Hematopoietic multipotent progenitor cell treated with erythropoietin and hydrocortisone succinate and interleukin-3 and kit ligand, for 4 days (in vitro differentiated cells): ENCODE measurements around the gene BORCS8.
"Not testable (repeated sequence)": the region's sequence is repeated elsewhere in the genome, so short reads cannot be mapped to it uniquely, and the experiment has no call there.

ENCODE experiments used
- DNase-seq: peaks from one replicate; pipeline ENCODE4 v3.0.0-alpha.2; 2015

BORCS8 gene

DNA sequence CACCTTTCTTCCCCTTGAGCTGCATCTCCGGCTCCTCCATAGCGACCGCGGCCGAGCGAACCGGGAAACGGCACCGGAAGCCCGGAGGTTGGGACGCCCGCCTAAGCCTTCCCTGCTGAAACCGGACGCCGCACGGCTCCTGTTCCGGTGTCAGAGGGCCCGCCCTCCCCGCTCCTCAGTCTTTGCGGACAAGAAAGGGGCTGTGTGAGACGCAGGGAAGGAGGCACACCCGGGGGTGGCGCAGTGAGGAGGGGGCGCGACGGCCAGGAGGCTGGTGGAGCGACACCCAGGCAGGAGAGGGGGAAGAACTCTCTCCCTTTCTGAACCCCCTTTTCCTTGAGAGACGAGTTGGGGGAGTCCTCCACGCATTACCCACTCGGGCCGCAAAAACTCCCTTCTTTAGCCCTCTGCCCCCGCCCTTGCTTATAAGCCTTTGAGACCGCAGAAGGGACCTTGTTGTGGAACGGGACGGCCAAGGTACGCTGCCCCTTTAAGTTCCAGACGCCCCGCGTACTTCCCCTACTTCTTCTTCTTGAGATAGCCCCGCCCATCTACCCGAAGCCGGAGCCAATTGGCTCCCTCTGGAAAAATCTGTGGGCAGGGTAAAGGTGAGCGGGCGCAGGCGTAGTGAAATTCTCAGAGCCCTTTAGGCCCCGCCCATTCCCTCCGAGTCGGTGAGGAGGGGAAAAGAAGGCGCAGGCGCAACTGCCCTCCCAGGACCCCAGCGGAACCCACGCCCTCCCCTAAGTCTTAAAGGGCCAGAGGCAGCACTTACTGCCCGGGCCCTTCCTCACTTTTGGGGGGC lies at the start of gene BORCS8, which contains the start of gene RFXANK:
TSS of gene BORCS8 (minus strand) at position 75 of the 805 bp plus-strand sequence. CDS start at position 40, 35 bp downstream.
TSS of gene RFXANK (plus strand) at position 181 of the 805 bp plus-strand sequence. CDS start 1,689 bp downstream, outside the sequence.
- DNase-seq, result peak; percentile 100

DNA sequence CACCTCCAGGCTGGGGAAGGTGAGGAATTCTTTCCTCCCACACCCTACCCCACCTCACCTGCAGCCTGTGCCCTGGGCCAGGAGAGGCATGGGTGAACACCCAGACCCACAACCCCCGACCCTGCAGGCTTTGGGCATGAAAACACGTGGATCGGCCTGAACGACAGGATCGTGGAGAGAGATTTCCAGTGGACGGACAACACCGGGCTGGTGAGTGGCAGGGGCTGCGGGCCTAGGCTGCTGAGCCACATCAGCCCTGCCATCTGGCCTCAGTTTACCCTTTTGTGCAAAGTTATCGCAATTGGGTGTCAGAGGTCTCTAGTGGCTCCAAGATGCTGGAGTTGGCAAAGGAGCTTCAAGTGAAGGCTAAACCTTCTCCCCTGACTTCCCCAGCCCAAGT lies 48.5 kb upstream of the BORCS8 start:
- DNase-seq, result no peak

DNA sequence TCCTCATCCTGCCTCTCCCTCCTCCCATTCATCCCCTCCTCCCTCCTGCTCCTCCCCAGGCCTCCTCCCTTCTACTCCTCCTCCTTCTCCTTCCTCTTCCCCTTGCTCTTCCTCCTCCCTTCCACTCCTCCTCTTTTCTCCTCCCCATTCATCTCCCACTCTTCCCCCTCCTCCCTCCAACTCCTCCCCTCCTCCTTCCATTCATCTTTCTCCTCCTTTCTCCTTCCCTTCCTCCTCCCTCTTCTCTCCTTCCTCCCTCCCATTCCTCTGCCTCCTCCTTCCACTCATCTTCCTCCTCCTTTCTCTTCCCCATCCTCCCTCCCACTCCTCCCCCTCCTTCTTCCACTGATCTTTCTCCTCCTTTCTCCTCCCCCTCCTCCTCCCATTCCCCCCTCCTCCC lies 47.7 kb upstream of the BORCS8 start:
- DNase-seq, result no peak

DNA sequence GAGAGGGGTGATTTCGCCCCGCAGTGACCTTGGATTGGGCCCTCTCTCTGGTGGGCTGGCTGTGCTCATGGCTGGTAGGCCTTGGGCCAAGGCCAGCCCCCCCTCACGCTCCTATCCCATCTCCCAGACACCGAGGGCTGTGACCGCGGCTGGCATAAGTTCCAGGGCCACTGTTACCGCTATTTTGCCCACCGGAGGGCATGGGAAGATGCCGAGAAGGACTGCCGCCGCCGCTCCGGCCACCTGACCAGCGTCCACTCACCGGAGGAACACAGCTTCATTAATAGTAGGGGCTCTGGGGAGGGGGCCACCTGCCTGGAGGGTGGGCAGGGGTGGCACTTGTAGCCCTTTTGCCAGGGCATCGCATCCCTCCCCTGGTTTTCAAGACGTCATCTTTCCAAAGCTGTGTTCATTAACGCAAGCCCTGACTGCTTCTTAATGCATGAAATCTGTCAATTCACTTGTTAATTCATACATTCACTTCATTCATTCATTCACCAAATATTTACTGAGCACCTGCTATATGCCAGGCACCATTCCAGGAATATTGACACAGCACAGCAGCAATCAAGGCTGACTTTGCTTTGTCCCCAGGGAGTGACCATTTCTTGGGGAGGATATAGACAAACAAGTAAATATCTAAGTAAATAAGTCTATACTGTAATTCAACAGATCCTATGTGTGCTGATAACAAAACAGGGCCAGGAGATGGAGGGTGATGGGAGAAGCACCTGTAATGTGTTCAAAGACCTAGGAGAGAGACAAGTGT lies 46.4 kb upstream of the BORCS8 start:
- DNase-seq, result no peak

DNA sequence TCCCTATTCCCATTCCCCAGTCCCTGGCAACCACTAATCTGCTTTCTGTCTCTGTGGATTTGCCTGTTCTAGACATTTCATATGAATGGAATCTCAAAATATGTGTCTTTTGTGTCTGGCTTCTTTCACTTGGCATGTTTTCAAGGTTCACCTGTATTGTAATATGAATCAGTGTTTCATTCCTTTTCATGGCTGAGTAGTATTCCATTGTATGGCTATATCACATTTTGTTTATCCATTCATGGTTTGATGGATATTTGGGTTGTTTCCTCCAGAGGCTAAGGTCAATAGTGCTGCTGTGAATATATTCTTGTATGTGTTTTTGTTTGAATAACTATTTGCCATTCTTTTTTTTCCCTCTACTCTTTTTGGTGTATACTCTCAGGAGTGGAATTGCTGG lies 44.2 kb upstream of the BORCS8 start:
- DNase-seq, result no peak

DNA sequence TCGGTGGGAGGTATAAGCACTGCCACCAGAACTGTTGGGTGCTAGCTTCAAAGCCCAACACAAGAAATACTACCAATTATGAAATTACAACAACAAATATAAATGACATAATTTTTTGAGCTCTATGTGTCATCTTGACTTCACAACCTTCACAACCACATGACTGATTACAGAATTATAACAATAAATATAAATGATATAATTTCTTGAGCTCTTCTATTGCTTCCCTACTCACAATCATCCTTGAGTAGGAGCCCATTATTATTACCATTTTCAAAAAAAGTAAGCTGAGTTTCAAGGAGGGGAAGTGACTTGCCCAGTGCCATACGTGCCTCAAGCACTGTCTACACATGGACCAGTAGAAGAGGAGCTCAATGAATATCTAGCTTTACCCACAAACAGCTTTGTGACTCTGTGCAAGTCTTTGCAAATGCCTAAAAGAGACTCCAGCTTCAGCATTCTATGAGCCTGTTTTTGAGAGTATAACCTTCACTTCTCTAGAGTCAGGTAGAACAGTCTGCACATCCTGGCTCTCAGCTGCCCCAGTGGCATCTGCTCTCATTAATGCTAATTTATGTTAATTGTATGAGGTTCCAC lies 42.4 kb upstream of the BORCS8 start:
- DNase-seq, result no peak

DNA sequence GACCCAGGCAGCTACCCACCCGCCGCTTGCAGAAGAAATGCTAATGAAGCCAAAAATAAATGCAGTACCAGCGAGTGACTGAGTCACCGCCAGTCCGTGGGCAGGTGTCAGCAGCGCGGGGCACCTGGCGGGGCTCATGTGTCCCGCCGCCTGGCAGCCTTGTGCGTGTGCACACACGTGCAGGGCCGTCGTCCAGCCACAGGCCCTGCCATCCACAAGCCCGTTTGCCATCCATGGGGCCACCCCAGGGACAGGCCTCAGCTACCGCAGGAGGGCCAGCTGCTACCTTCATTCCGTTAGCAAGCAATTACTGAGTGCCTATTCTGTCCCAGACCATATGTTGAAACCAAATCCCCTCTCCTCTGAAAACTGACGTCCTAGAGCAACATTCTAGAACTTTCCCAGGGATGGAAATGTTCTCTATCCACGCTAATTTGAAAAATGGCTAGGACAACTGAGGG lies 40.3 kb upstream of the BORCS8 start:
- DNase-seq, result no peak

DNA sequence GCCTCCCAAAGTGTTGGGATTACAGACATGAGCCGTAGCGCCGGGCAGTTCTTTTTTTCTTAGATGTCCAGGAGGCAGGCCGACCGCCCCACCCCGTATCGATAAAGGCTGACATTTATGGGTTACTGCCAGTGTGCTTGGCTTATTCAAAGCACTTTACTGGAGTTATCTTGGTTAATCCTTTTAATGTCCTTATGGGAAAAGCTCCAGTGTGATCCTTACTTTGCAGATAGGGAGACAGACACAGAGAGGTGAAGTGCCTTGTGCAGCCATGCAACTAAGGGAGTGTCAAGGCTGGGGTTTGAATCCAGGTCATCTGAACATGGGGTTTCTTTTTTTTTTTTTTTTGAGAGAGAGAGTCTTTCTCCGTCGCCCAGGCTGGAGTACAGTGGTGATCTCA lies 39.0 kb upstream of the BORCS8 start:
- DNase-seq, result no peak

DNA sequence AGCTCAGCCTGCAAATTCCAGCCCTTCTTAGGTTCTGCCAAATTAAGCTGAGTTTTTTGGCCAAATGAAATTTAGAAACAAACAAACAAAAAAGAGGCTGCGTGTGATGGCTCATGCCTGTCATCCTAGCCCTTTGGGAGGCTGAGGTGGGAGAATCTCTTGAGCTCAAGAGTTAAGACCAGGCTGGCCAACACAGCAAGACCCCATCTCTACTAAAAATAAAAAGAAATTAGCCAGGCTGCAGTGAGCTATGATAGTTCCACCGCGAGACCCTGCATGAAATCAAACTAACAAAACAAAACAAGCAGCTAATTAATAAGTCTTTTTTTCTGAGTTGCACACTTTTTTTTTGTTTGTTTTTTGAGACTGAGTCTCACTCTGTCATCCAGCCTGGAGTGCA lies 37.7 kb upstream of the BORCS8 start:
- no peak for DNase-seq

DNA sequence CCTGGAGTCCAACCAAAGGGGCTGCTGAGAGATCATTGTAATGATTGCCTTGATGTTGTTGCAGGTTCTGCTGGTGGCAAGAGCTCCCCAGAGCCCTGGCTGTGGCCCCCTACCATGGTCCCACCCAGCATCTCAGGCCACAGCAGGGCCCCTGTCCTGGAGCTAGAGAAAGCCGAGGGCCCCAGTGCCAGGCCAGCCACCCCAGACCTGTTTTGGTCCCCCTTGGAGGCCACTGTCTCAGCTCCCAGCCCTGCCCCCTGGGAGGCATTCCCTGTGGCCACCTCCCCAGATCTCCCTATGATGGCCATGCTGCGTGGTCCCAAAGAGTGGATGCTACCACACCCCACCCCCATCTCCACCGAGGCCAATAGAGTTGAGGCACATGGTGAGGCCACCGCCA lies 35.3 kb upstream of the BORCS8 start:
- DNase-seq, result no peak

DNA sequence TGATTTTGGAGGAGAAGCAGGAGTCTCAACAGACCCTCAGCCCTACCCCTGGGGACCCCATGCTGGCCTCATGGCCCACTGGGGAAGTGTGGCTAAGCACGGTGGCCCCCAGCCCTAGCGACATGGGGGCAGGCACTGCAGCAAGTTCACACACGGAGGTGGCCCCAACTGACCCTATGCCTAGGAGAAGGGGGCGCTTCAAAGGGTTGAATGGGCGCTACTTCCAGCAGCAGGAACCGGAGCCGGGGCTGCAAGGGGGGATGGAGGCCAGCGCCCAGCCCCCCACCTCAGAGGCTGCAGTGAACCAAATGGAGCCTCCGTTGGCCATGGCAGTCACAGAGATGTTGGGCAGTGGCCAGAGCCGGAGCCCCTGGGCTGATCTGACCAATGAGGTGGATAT lies 34.7 kb upstream of the BORCS8 start:
- DNase-seq, result no peak

DNA sequence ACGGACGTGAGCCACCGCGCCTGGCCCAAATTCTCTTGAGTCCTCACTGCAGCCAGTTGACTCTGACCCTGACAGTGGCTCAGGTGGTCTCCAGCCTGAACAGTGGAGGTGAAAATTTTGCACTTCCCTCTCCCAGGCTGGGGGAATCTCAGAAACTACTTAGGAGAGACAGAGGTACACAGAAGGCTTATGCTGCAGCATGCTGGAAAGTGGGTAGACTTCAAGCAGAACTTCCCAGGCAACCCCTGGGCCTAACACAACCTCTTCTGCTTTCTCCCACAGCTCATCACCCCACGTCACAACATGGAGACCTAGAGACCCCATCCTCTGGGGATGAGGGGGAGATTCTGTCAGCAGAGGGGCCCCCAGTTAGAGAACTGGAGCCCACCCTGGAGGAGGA lies 34.3 kb upstream of the BORCS8 start:
- no peak for DNase-seq

DNA sequence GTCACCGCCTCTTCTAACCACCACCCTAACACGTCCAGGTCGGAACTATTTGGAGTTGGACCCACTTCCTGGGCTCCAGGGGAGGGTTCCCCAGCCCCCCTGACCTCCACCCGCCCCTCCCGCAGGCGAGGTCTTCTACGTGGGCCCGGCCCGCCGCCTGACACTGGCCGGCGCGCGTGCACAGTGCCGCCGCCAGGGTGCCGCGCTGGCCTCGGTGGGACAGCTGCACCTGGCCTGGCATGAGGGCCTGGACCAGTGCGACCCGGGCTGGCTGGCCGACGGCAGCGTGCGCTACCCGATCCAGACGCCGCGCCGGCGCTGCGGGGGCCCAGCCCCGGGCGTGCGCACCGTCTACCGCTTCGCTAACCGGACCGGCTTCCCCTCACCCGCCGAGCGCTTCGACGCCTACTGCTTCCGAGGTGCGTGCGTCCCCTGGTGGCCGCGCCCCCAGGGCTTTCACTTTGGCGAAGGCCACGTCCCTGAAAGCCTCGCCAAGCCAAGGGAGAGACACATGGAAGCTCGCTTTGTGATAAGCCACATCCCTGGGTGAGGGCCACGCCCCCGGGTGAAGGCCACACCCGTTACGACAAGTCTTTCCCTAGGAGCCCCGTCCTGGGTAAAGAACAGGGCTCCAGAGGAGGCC lies 33.0 kb upstream of the BORCS8 start:
- peak; percentile 93 for DNase-seq

DNA sequence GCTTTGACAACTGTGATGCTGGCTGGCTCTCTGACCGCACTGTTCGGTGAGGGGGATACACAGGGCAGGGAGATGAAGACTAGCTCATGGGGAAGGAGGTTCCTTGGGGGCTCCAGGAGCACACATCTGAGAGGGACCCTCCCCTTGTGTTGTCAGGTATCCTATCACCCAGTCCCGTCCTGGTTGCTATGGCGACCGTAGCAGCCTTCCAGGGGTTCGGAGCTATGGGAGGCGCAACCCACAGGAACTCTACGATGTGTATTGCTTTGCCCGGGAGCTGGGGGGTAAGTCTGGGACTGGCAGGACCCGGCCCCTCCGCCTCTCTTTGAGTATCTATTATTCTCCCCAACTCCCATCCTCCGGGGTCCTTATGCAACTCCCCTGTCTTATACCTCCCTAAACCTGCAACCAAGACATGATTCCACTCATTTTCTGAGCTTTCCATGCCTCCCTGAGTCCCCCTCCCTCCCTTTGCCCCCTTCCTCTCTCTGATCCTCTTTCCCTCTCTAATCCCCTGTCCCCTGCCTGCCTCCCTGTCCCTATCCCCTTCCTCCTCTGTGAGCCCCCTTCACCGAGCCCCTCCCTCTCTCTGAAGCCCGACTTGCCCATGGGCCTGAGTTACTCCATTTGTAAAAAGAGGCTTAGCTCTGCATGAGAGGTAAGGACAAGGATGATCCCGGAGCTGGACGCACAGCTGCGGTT lies 32.3 kb upstream of the BORCS8 start:
- no peak for DNase-seq

DNA sequence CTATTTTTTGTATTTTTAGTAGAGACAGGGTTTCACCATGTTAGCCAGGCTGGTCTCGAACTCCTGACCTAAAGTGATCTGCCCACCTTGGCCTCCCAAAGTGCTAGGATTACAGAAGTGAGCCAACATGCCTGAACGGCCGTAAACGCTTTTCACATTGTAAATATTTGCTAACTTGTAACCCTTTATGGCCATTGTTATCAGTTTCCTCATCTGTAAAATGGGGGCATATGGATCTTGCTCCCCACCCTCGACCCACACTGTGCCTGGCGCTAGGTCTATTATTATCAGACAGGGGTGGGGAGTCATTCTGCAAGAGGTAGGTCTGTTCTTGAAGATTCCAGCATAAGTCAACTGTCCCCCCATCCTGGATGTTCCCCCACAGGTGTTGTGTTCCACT lies 31.7 kb upstream of the BORCS8 start:
- no peak for DNase-seq

DNA sequence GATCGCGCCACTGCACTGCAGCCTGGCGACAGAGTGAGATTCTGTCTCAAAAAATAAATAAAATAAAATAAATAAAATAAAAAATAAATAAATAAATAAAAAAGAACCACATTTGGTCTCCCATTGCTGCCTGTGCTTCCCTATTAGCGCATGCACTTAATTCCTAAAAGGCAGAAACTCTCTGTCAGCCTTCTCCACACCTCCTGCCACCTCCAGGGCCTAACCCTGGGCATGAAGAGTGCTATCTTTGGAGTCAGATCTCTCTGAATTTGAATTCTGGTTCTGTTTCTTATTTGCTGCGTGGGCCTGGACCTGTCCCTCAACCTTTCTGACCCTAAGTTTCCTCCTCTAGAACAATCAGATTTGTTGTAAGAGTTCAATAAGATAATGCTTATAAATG lies 31.1 kb upstream of the BORCS8 start:
- no peak for DNase-seq

DNA sequence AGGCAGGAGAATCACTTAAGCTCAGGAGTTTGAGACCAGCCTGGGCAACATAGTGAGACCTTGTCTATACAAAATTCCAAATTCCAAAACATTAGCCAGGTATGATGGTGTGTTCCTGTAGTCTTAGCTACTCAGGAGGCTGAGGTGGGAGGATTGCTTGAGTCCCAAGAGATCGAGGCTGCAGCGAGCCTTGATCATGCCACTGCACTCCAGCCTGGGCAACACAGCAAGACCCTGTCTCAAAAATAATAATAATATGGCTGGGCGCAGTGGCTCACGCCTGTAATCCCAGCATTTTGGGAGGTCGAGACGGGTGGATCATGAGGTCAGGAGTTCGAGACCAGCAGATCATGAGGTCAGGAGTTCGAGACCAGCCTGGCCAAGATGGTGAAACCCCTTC lies 29.0 kb upstream of the BORCS8 start:
- not testable (repeated sequence) for DNase-seq

DNA sequence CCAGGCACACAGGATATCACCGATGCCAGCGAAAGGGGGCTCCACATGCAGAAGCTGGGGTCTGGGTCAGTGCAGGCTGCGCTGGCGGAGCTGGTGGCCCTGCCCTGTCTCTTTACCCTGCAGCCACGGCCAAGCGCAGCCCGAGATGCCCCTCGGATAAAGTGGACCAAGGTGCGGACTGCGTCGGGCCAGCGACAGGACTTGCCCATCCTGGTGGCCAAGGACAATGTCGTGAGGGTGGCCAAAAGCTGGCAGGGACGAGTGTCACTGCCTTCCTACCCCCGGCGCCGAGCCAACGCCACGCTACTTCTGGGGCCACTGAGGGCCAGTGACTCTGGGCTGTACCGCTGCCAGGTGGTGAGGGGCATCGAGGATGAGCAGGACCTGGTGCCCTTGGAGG lies 27.0 kb upstream of the BORCS8 start:
- no peak for DNase-seq

DNA sequence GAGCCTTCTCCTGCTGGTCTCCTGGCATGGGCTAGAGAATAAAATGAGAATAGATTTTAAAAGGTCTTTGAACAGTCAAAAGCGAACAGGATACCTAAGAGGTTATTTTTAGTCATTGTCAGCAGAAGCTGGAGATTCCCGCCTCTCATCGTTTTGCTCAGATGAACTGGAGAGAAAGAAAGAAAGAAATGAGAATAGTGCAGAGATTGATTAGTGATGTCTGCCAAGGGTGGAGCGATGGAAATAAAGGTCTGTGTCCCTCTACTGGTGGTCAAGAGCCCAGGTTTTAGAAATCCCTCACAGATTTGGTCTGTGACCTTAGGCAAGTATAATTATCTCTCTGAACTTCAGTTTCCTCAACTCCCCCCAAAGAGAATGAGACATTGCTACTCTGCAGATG lies 25.1 kb upstream of the BORCS8 start:
- peak; percentile 60 for DNase-seq

DNA sequence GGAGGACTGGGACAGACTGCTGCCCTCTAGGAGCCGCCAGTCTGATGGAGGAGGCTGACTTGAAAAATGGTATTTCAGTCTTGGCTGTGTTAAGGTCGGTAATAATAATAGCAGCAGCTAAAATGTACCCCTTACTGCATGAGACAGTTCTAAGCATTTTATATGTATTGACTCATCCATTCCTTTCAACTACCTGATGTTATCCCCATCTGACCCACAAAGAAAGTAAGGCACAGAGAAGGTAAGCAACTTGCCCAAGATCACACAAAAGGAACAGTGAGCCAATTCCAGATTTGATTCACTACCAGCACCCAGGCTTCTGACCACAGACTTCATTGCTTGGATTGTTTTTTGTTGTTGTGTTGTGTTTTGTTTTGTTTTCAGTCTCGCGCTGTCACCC lies 23.8 kb upstream of the BORCS8 start:
- DNase-seq, result no peak

DNA sequence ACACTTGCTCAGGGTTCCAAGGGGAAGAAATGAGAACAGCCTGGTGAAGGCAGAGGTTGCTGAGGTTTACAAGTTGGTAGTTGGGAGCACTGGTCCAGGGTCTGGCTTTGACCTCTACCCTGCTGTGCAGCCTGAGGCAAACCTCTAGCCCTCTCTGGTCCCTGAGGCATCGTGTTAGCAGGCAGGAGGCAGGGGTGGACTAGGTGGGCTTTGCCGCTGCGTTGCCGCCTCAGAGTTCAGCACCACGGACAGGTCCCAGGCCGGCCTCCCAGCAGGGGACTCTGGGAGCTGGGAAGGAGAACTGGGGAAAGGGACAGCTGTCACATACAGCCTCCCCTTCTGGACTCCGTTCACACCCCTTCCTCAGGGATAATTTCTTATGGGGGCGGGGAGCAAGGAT lies 22.9 kb upstream of the BORCS8 start:
- peak; percentile 80 for DNase-seq

DNA sequence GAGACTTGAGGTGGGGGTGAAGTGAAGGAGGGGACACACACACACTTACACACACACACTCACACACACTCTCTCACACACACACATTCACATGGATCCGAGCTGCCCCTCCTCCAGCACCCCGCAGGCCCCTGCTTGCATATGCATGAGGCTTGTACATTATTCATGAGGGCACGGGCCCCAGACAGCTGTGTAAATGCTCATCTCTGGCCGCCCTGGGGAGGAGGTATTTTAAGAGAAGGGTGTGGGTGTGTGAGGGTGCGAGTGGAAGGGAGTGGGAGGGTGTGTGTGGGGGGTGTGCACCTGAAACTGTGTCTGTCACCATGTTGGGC lies 22.2 kb upstream of the BORCS8 start:
- DNase-seq, result no peak
